ENCODE results near the gene RMRP. TPM values are rescaled to one million over a fixed set of nuclear protein-coding genes. Genes with fewer than 3 reads are reported as not detected.
"Not testable (repeated sequence)": the region's sequence is repeated elsewhere in the genome, so short reads cannot be mapped to it uniquely, and the experiment has no call there.

RMRP gene
- total RNA-seq, 4 donors from 2014 or later, result 649 to 2,915 (median 1,530) TPM

GRCh38 chr9:35643046-35643445 is 14.8 kb downstream of the RMRP start:
- TF ChIP-seq CTCF (IDR thresholded peaks at IDR 0.05) (no peak), EP300 (IDR thresholded peaks at IDR 0.05) (no peak), POLR2A (IDR thresholded peaks at IDR 0.05) (no peak)
- H3K36me3 ChIP-seq, result peaks cover 0 to 8% (median 0%) of the 10 kb centered on the region in 3 donors
- no peak overlapping the region for H3K4me3 ChIP-seq
- no peaks in the 10 kb centered on the region for H3K9me3 ChIP-seq
- WGBS, 2 donors, result 94 to 95% methylated on average over 12 of the region's 12 CpGs
- peaks cover 0 to 23% (median 4%) of the 10 kb centered on the region in 4 donors for H3K4me1 ChIP-seq
- H3K27me3 ChIP-seq, result no peaks in the 10 kb centered on the region
- DNase-seq (ENCODE audit: low spot score in 2 of 2), result no peak
- no peak overlapping the region for H3K27ac ChIP-seq

- WGBS, 2 donors, result 78 to 83% methylated on average over 3 of the region's 3 CpGs
- H3K4me1 ChIP-seq, result peaks cover 0 to 16% (median 0%) of the 10 kb centered on the region in 4 donors
- not testable (repeated sequence) for DNase-seq (ENCODE audit: low spot score in 2 of 2); H3K9me3 ChIP-seq; H3K27me3 ChIP-seq; H3K4me3 ChIP-seq; H3K27ac ChIP-seq; H3K36me3 ChIP-seq
These were observed 16.3 kb downstream of the RMRP start for GRCh38 chr9:35641478-35641877.

- not testable (repeated sequence) for DNase-seq (ENCODE audit: low spot score in 2 of 2); H3K27me3 ChIP-seq
These were observed 17.4 kb downstream of the RMRP start for GRCh38 chr9:35640431-35640830.

GRCh38 chr9:35639631-35640030 is 18.2 kb downstream of the RMRP start:
- Histone ChIP-seq H3K4me1 (peaks cover 0 to 7% (median 2%) of the 10 kb centered on the region in 4 donors), H3K9me3 (no peaks in the 10 kb centered on the region), H3K4me3 (no peak overlapping the region), H3K27ac (no peak overlapping the region), H3K36me3 (peaks cover 0 to 8% (median 0%) of the 10 kb centered on the region in 3 donors), H3K27me3 (no peaks in the 10 kb centered on the region)
- 86 to 91% methylated on average over 1 of the region's 1 CpG for WGBS, 2 donors
- no peak for DNase-seq (ENCODE audit: low spot score in 2 of 2)
- TF ChIP-seq POLR2A (IDR thresholded peaks at IDR 0.05) (no peak), EP300 (IDR thresholded peaks at IDR 0.05) (no peak), CTCF (IDR thresholded peaks at IDR 0.05) (no peak)

More at GRCh38 chr9:35640431-35640830, 17.4 kb downstream of the RMRP start:
- not testable (repeated sequence) for H3K4me1 ChIP-seq, H3K36me3 ChIP-seq, H3K9me3 ChIP-seq, H3K4me3 ChIP-seq, H3K27ac ChIP-seq
- WGBS, 2 donors, result 92 to 94% methylated on average over 15 of the region's 15 CpGs

GRCh38 chr9:35639225-35639624 is 18.6 kb downstream of the RMRP start:
- H3K9me3 ChIP-seq; H3K27ac ChIP-seq; H3K4me3 ChIP-seq; H3K4me1 ChIP-seq; H3K36me3 ChIP-seq; H3K27me3 ChIP-seq; DNase-seq (ENCODE audit: low spot score in 2 of 2): not testable (repeated sequence)
- 29 to 39% methylated on average over 1 of the region's 1 CpG for WGBS, 2 donors

GRCh38 chr9:35638751-35639150 is 19.1 kb downstream of the RMRP start:
- not testable (repeated sequence) for DNase-seq (ENCODE audit: low spot score in 2 of 2); H3K27me3 ChIP-seq; H3K9me3 ChIP-seq; H3K4me1 ChIP-seq; H3K36me3 ChIP-seq; H3K4me3 ChIP-seq; H3K27ac ChIP-seq
- 63 to 65% methylated on average over 7 of the region's 8 CpGs for WGBS, 2 donors

- H3K36me3 ChIP-seq; H3K9me3 ChIP-seq; H3K4me1 ChIP-seq; DNase-seq (ENCODE audit: low spot score in 2 of 2); H3K4me3 ChIP-seq; H3K27ac ChIP-seq; H3K27me3 ChIP-seq: not testable (repeated sequence)
- 92 to 95% methylated on average over 9 of the region's 9 CpGs for WGBS, 2 donors
These were observed 20.3 kb downstream of the RMRP start for GRCh38 chr9:35637427-35637955.

- H3K36me3 ChIP-seq; H3K27me3 ChIP-seq; H3K9me3 ChIP-seq; H3K4me3 ChIP-seq; DNase-seq (ENCODE audit: low spot score in 2 of 2); H3K4me1 ChIP-seq: not testable (repeated sequence)
- WGBS, 2 donors, result 96 to 97% methylated on average over 6 of the region's 6 CpGs
- peak overlapping the region in 2 of 4 donors; percentile 47 to 67 for H3K27ac ChIP-seq
These were observed 21.0 kb downstream of the RMRP start for GRCh38 chr9:35636877-35637246.
